ENCODE data around the gene PLA2G4D.
"Not testable (repeated sequence)": the region's sequence is repeated elsewhere in the genome, so short reads cannot be mapped to it uniquely, and the experiment has no call there.

Gene PLA2G4D

GRCh38 chr15:42121682-42122081 lies 27.3 kb upstream of the PLA2G4D start:
- FAIRE-seq = no peak

GRCh38 chr15:42121021-42121420 lies 26.7 kb upstream of the PLA2G4D start:
- FAIRE-seq = no peak

- FAIRE-seq = no peak
Observed at GRCh38 chr15:42120285-42120684, 25.9 kb upstream of the PLA2G4D start.

- no peak for FAIRE-seq
Observed at GRCh38 chr15:42119446-42119760, 25.0 kb upstream of the PLA2G4D start.

GRCh38 chr15:42118650-42119445 lies 24.5 kb upstream of the PLA2G4D start:
- no peak for FAIRE-seq

GRCh38 chr15:42111924-42112323 lies 17.6 kb upstream of the PLA2G4D start:
- no peak for FAIRE-seq

- FAIRE-seq = no peak
Observed at GRCh38 chr15:42110367-42110766, 16.0 kb upstream of the PLA2G4D start.

- FAIRE-seq = no peak
Observed at GRCh38 chr15:42108806-42109205, 14.4 kb upstream of the PLA2G4D start.

- no peak for FAIRE-seq
Observed at GRCh38 chr15:42108189-42108588, 13.8 kb upstream of the PLA2G4D start.

GRCh38 chr15:42107473-42107872 lies 13.1 kb upstream of the PLA2G4D start:
- FAIRE-seq = no peak

GRCh38 chr15:42106288-42106687 lies 11.9 kb upstream of the PLA2G4D start:
- no peak for FAIRE-seq

GRCh38 chr15:42104095-42104891 lies 9.9 kb upstream of the PLA2G4D start:
- no peak for FAIRE-seq

- no peak for FAIRE-seq
Observed at GRCh38 chr15:42102646-42103235, 8.4 kb upstream of the PLA2G4D start.

- FAIRE-seq = no peak
Observed at GRCh38 chr15:42101861-42102260, 7.5 kb upstream of the PLA2G4D start.

- FAIRE-seq = no peak
Observed at GRCh38 chr15:42100021-42100800, 5.8 kb upstream of the PLA2G4D start.

- no peak for FAIRE-seq
Observed at GRCh38 chr15:42097018-42097417, 2.7 kb upstream of the PLA2G4D start.

GRCh38 chr15:42093966-42094365 lies 396 bp downstream of the PLA2G4D start:
- FAIRE-seq = no peak

GRCh38 chr15:42092398-42093318 lies 1.7 kb downstream of the PLA2G4D start:
- no peak for FAIRE-seq

- not testable (repeated sequence) for FAIRE-seq
Observed at GRCh38 chr15:42091753-42092397, 2.5 kb downstream of the PLA2G4D start.

GRCh38 chr15:42090781-42091180 lies 3.6 kb downstream of the PLA2G4D start:
- no peak for FAIRE-seq

GRCh38 chr15:42090370-42090769 lies 4.0 kb downstream of the PLA2G4D start:
- no peak for FAIRE-seq
